G401.6 (cell line): ENCODE results near the gene DR1.

Experiments
- FAIRE-seq: peaks from 2 replicates; lab custom pipeline; 2012; peaks lifted over from hg19 to GRCh38; lab: Jason Lieb, UNC

The DR1 gene

GRCh38 chr1:93345633-93346420 lies at the start of gene DR1:
Gene DR1 (plus strand): TSS chr1:93345907. CDS start chr1:93346646, 739 bp downstream.
- peak; percentile 63 for FAIRE-seq

DNA sequence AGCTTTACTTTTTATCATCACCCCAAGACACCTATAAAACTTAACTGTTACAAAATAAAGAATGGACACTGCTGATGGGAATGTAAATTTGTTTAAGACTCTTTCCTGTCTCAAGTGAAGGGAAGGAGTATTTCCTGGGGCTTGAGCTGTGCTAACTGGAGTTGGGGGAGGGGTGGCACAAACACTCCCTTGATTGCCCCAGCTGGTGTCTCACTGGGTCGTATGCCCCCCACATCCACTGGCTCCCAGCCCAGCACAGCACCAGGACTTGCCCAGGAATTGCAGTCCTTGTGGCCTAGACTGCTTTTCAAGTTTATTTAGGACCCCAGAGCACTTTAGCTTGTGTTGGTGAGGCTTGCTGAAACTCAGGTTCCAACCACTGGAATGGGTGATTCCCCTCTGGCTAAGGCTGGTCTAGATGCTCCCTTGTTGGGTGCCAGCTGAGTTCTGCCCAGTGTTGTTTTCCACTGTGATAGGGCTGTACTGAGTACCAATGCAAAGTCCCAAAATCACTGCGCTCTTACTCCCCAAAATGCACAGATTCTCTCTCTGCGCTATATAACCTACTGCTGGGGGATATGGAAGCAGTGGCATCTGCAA lies 49.1 kb upstream of the DR1 start:
- no peak for FAIRE-seq

DNA sequence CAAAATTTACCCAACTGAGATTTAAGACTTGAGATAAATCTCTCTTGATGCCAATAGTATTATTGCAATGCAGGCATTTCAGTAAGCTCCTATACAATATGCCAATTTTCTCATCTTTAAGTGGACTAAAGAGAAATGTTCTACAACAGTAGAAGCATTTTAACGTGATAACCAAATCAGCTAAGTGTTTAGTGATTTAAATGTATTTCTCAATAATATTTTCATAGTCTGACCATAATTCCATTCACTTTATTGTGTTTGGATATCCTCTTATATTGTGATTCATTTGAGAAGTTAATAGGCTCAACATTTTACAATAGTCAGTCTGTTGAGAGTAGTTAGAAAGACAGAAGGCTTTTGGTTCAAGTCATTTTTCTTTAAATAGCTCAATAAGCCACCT lies 44.6 kb upstream of the DR1 start:
- no peak for FAIRE-seq

- FAIRE-seq, result no peak
Measured at GRCh38 chr1:93302078-93302477, 43.6 kb upstream of the DR1 start.

- peak; percentile 97 for FAIRE-seq
Measured at GRCh38 chr1:93304716-93305138, 41.0 kb upstream of the DR1 start.

DNA sequence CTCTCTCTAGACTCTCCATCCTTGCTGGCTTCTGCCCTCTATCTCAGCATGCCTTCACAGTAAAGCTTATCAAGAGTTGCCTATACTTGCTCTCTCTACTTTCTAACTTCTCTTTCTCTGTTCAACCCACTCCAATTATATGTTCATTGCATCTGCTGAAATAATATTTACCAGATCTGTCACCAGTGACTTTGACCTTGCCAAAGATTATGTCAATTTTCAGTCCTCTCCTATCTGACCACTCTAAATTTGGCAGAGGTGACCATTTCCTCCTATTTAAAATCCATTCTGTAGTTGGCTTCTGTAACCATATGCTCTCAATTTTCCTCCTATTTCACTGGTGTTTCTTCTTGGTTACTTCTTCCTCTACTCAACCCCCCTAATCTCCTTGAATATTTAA lies 38.8 kb upstream of the DR1 start:
- FAIRE-seq, result no peak

GRCh38 chr1:93313026-93313425 lies 32.7 kb upstream of the DR1 start:
- peak; percentile 39 for FAIRE-seq

GRCh38 chr1:93317207-93317606 lies 28.5 kb upstream of the DR1 start:
- FAIRE-seq, result no peak

- no peak for FAIRE-seq
Measured at GRCh38 chr1:93317943-93318342, 27.8 kb upstream of the DR1 start.

- FAIRE-seq, result no peak
Measured at GRCh38 chr1:93321720-93322119, 24.0 kb upstream of the DR1 start.

- no peak for FAIRE-seq
Measured at GRCh38 chr1:93322349-93322748, 23.4 kb upstream of the DR1 start.

DNA sequence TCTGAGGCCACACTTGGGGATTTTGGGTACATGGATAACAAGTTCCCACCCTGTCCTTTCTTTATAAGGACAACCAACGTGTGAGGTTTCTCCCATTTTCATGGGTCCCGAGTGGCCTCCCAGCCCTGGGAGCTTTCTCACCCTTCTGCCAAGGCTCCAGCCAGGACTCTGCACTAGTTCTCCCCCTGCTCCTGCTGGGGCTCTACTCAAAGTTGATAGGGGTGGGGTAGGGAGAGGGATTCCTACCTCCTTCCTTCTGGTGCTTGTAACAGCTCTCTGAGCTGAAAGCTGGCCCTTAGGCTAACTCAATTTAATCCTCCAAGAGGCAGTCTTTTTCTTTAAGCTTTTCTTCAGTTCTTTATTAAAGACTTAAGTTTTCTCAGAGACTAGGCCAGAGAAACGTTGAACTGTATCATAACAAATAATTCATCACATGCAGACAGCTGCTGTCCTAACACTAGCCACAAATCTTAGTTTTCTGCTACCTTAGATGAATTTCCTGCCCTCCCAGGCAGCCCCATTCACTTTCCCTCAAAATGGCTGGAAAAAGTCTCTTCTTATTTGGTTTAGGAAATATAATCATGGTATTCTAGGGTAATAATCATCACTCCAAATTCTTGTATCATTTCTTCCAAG lies 22.4 kb upstream of the DR1 start:
- no peak for FAIRE-seq

DNA sequence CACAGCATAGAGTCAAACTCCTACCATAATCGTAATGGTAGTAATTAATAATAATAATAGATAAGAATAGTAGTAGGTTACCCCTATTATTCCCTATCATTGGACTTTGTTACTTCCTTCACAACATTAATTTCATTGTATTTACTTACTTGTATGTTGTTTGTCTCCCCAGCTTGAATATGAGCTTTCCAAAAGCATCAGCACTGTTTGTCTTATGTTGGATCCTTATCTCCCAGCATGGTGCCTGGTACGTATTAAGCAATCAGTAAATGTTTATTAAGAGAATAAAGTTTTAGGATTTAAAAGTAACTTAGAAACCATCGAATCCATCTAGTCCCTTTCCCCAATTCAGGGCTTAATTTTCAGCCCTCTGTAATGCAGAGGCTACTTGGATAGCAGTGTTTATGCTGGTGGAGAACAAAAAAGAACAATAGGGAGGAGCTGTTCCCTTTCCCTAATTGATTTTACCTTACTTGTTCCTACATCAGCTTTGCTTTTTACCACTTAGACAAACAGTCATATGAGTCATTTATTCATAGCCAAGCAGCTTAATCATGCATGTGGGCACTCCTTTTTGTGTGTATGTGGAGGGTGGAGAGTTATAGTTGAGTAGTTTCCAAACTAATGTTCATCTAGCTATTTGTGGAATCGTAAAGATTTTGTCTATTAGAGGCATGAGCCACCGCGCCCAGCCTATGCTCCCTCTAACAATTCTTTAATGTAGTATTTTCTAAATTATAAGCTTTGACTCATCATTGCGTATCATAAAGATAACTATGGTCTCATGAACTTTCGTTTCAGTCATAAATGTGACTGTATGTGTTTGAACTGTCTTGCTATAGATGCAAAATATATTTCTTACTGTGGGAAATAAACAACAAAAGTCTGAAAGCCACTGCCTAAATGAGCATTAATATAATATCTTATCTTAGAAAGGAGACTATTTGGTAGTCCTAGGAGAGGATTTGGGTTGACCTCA lies 20.9 kb upstream of the DR1 start:
- FAIRE-seq, result no peak

- no peak for FAIRE-seq
Measured at GRCh38 chr1:93328809-93329760, 16.6 kb upstream of the DR1 start.

DNA sequence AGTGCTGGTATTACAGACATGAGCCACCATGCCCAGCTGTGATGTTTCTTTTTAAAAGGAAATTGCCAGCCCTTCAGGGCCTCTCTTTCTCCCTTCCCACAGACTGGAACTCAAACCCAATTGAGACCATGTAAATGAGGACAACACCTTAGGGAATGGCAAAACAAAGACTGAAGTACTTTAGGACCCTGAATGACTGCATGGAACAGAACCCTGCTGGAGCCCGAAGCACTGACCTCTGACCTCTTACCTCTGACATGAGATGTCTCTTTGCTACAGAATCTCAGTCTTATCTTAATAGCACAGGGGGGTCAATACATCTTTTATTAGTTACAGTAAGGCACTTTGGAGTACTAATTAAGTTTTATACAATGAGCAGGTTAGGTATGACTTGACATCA lies 15.5 kb upstream of the DR1 start:
- no peak for FAIRE-seq

GRCh38 chr1:93330617-93331016 lies 15.1 kb upstream of the DR1 start:
- no peak for FAIRE-seq

DNA sequence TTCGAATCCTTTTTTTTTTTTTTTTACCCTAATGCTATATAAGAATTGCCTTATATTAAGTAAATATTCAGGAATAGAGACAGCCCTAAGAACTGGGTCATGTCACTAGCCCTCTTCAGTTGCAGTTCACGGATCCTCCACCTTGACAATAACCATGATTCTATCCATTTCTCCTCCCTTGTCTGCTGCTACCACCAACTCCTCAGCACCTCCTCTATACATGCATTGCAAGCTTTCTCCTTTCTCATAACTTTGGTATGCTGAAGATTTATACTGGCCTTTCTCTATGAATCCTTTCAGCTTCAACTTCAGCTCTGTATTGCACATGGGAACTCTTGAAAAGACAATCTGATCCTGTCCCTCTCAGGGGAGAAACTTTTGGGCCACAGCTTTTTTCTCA lies 14.3 kb upstream of the DR1 start:
- FAIRE-seq, result no peak

GRCh38 chr1:93332368-93332767 lies 13.3 kb upstream of the DR1 start:
- FAIRE-seq, result no peak

- FAIRE-seq, result no peak
Measured at GRCh38 chr1:93338387-93339146, 7.1 kb upstream of the DR1 start.

DNA sequence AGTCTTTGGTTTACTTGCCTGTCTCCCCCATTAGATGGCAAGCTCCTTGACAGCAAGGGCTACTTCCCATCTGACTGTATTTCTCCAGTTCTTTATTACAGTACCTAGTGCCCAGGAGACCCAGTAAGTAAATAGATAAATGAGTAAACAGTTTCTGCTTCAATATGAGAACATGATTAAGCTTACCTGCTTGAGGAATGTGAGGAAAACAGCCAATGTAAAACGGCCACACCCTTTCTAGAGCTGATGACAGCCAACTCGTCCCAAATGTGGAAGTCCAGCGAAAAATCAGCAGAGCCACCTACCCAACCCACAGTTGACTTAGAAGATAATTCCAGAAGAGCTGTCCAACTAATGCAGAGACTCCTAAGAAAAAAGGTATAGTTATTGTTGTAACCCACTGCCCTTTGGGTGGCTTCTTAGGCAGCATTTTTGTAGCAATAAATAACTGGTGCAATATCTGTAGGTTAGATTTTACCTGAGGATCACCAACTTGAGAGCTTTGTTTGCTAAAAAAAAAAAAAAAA lies 6.5 kb upstream of the DR1 start:
- no peak for FAIRE-seq
